NCI-H1092 (cell line): ENCODE data around the gene SHISA4.
"Not testable (repeated sequence)": the region's sequence is repeated elsewhere in the genome, so short reads cannot be mapped to it uniquely, and the experiment has no call there.

Experiments used
- DNase-seq: peaks from one replicate; lab custom pipeline; 2025; lab: John Stamatoyannopoulos, UW

Gene SHISA4

DNA sequence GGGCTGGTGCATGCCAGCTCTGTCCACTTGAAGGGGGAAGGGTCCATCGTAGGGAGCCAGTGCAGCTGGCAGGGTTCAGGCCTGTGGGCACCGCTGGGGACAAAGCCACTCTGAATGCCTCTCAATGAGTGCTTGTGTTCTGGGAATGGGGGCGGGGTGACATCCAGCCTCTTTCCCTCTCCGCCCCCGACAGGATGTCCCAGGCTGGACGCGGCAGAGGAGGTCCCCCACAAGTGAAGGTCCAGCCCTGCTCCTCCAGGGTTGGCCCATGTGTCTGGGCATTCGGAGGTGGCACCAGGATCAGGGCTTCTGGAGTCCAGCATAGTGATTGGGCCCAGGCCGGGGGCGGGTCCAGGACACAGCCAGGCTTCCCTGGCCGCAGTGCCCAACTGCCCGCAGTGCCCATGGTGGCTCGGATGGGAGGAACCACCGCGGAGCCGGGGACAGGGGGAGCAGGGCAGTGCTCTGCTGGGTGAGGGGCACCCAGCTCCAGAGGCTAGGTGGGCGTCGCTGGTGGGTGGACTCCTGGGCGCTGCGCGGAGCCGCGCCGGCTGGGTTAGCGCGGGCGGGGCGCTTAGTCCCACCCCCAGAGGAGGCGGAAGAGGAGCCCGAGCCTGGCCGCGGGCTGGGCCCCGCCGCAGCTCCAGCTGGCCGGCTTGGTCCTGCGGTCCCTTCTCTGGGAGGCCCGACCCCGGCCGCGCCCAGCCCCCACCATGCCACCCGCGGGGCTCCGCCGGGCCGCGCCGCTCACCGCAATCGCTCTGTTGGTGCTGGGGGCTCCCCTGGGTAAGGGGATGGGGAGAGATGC lies at the start of gene SHISA4:
SHISA4 (plus strand) TSS at position 617 of the 808 bp plus-strand sequence; CDS start at position 714, 97 bp downstream.
- no peak for DNase-seq

DNA sequence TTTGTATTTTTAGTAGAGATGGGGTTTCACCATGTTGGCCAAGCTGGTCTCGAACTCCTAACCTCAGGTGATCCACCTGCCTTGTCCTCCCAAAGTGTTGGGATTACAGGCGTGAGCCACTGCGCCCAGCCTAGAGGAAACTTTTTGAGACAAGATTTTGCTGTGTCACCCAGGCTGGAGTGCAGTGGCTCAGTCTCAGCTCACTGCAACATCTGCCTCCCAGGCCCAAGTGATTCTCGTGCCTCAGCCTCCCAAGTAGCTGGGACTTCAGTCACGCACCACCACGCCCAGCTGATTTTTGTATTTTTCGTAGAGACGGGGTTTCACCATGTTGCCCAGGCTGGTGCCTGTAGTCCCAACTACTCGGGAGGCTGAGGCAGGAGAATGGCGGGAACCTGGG lies 49.6 kb upstream of the SHISA4 start:
- not testable (repeated sequence) for DNase-seq

DNA sequence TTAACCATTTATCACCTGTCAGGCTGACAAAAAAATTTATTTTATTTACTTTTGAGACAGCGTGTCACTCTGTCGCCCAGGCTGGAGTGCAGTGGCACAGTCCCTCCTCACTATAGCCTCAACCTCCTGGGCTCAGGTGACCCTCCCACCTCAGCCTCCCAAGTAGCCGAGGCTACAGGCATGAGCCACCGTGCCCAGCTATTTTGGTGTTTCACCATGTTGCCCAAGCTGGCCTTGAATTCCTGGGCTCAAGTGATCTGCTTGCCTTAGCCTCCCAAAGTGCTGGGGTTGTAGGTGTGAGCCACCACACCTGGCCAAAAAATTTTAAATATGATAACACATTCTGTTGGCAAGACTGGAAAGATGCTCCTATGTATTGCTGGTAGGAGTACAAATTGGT lies 48.6 kb upstream of the SHISA4 start:
- DNase-seq = no peak

- no peak for DNase-seq
Observed at GRCh38 chr1:201840490-201840889, 48.2 kb upstream of the SHISA4 start.

DNA sequence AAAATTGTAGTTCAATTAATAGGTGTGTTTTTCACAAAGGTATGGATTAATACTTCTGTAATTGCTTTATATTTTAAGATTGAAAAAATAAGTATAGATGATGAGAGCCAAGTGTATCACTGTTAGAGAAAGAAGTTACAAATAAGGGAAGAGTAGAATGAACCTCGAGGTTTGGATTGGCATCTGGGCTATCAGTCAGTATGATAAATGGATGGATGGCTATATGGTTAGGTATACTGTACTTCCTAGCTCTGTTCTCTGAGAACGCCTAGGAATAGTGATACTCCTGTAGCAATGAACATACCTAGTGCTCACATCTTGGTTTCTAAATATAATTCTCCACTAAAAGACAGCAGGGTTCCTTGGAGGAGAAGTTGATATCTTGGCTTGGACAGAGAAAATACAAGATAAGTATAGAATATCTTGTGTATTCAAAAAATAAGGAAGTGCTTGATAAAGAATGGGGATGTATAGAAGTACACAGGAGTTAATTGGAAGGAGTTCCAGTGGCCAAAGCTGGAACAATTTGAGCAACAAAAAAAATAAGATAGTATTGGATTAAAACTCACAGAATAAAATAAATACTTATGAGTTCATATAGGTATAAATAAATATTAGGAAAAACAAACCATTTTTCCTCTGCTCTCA lies 47.3 kb upstream of the SHISA4 start:
- DNase-seq = no peak

DNA sequence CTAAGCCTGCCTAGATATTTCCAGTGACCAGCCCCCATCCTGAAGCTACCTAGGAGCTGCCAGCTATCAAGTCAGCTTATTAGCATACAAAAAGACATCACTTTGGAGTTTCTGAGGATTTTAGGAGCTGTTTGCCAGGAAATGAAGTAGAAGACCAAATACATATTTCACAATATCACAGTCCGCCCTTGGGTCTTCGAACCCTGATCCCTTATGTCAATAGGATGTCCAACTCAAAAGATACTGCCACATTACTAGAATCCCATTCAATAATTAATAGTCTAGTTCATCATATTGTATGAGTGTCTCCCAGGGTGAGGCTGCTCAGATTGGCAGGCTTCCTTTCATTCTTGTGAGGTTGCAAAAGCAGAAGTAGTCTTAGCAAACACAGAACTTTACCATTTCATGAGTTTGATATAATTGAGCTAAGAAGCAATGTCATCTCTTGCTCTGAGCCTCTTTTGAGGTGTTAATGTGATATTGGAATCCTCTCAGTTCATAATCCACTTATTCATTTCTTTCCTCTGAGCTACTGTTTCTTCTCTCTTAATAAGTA lies 46.1 kb upstream of the SHISA4 start:
- no peak for DNase-seq

DNA sequence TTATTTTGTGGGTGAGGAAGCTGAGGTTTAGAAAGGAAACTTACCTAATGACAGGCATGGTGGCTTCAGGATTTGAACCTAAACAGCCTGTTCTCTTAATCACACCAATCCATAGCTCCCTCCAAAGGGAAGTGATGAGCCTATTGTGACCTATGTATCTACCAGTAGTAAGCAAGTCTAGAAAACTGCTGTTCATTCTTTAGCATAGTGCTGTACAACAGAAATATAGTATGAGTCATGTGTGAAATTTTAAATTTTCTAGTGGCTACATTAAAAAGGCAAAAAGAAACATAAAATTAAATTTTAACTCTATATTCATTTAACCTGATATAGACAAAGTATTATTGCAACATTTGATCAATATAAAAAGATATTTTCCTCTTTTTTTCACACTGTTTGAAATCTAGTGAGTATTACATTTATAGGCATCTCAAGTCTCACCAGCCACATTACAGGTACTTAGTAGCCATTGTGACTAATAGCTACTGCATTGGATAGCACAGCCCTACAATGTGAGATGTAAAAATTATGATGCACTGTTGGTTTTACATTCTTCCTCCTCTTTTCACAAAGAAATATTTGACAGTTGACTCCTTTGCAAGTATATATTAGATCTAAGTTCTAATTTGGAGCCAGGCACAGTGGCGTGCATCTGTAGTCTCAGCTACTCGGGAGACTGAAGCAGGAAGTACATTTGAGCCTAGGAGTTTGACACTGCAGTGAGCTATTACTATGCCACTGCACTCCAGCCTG lies 43.2 kb upstream of the SHISA4 start:
- DNase-seq = no peak

GRCh38 chr1:201847150-201847549 lies 41.5 kb upstream of the SHISA4 start:
- no peak for DNase-seq

- no peak for DNase-seq
Observed at GRCh38 chr1:201848230-201848629, 40.5 kb upstream of the SHISA4 start.

GRCh38 chr1:201849372-201850052 lies 39.2 kb upstream of the SHISA4 start:
- DNase-seq = no peak

DNA sequence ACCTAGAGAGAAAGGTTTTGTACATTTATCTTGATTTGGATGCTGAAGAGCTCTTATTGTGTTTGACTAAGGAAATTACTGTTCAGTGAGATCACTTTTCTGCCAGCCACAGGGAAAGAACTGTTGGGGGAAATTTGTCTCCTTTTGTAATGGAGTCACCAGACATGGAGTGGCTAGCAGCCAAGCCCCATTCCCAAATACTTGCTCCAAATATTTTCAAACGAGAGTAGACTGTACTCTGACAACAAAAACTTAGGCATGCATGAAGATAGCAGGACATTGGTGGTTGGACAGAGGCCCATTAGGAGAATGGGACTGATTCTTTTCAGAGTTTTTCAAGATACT lies 38.7 kb upstream of the SHISA4 start:
- no peak for DNase-seq

- DNase-seq = no peak
Observed at GRCh38 chr1:201851949-201852348, 36.7 kb upstream of the SHISA4 start.

- not testable (repeated sequence) for DNase-seq
Observed at GRCh38 chr1:201856722-201857121, 32.0 kb upstream of the SHISA4 start.

GRCh38 chr1:201859424-201859823 lies 29.3 kb upstream of the SHISA4 start:
- DNase-seq = no peak

GRCh38 chr1:201861448-201861847 lies 27.2 kb upstream of the SHISA4 start:
- no peak for DNase-seq

GRCh38 chr1:201870397-201870796 lies 18.3 kb upstream of the SHISA4 start:
- no peak for DNase-seq

GRCh38 chr1:201874672-201875071 lies 14.0 kb upstream of the SHISA4 start:
- DNase-seq = no peak

DNA sequence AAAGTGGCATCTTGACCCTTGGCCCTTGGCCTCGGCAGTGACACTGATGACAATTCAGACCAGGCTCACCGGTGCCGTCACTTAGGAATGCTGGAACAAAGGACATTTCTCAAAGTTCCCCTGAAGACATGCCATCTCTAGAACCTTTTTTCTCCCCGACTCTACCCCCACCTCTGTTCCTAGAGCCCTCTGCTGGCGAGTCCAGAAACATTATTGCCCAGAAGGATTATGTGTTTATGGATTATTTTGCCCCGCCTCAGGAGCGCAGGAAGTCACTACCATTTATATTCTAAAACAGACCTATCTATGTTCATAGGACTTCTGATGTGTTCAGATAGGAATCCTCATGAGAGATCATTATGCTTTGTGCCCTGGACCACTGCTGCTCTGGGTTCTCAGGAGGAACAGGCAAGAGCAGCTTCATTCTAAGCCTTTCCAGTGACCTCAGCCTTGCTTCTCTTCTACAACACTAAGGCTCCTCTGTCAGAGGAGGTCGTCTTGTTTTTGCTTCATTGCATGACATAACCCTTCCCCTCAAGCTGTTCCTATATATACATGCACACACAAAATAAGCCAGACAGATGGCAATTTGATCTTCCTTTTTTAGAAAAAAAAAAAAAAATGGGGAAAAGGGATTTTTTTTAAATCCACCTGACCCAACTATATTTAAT lies 12.4 kb upstream of the SHISA4 start:
- no peak for DNase-seq

DNA sequence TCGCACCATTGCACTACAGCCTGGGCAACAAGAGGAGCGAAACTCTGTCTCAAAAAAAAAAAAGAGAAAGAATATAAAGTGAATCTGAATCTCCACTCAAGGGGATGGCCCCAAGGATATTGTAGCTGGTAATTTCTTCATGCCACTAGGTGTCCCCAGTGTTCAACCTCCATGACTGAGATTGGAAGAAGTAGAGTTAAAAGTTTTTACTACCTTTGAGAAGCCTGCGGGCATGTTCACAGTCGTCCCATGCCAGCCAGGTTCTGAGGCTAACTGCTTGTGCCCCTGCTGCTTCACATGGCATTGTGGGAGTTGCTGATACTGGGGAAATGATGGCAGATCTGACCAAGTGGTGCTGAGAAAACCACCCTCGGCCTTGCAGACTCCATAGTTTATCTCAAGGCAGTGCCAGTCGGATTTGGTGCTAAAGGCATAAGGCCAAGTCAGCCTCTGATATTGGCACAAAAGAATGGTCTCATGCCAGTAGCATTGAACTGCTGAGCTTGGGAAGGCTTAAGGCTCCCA lies 10.8 kb upstream of the SHISA4 start:
- DNase-seq = no peak

- no peak for DNase-seq
Observed at GRCh38 chr1:201880928-201881571, 7.6 kb upstream of the SHISA4 start.

GRCh38 chr1:201881617-201882016 lies 7.1 kb upstream of the SHISA4 start:
- DNase-seq = no peak
